ENCODE data around the gene RAB44.

DNA sequence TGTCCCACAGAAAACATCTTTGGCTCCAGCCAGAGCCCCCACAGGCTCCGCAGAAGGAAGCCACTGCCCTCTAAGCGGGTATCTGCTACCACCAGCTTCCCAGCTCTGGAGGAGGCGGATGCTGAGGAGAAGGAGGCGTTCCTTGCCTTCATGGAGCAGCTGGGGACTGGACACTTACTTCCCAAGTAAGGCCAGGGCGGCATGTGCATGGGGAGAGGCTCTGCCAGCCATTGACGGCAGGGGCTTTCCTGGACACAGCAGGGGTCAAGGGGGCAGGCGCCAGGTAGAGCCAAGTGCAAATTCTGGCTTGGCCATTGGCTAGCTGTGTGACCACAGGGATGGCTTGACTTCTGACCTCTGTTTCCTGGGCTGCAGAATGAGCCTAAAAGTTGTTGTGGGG, 17.8 kb downstream of the RAB44 start:
- no peak for TF ChIP-seq POLR2AphosphoS5 (IDR thresholded peaks at IDR 0.05; ENCODE audit: low read depth, low read length)
- no peak for TF ChIP-seq POLR2A (IDR thresholded peaks at IDR 0.05; ENCODE audit: low read depth, low read length)

Measured in GM12891 (cell line).